Measurements from ENCODE around the gene VPS9D1.

Gene VPS9D1

DNA sequence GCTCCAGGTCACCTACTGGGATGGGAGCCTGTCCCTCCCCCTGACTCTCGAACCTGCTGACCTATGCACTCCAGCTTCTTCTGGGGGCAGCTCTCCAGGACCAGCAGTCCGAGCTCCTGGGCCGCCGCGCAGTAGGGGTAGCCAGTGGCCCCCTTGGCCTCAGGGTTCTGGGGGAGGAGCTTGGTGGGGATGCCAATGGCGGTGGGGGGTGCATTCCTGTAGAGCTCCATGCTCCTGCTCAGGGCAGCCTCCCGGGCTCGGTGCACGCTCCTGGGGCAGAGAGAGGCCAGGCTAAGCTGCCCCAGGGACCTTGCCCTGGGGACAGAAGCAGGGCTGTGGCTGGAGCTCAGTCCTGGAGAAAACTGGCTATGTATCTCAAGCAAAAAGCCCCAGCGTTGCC, 11.5 kb downstream of the VPS9D1 start:
- DNase-seq (ENCODE audit: low spot score) = no peak
- TF ChIP-seq, protein P1, sequence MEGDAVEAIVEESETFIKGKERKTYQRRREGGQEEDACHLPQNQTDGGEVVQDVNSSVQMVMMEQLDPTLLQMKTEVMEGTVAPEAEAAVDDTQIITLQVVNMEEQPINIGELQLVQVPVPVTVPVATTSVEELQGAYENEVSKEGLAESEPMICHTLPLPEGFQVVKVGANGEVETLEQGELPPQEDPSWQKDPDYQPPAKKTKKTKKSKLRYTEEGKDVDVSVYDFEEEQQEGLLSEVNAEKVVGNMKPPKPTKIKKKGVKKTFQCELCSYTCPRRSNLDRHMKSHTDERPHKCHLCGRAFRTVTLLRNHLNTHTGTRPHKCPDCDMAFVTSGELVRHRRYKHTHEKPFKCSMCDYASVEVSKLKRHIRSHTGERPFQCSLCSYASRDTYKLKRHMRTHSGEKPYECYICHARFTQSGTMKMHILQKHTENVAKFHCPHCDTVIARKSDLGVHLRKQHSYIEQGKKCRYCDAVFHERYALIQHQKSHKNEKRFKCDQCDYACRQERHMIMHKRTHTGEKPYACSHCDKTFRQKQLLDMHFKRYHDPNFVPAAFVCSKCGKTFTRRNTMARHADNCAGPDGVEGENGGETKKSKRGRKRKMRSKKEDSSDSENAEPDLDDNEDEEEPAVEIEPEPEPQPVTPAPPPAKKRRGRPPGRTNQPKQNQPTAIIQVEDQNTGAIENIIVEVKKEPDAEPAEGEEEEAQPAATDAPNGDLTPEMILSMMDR (IDR thresholded peaks at IDR 0.05) = no peak
- no peak overlapping the region for H3K27ac ChIP-seq
- no peak overlapping the region for H3K4me3 ChIP-seq

DNA sequence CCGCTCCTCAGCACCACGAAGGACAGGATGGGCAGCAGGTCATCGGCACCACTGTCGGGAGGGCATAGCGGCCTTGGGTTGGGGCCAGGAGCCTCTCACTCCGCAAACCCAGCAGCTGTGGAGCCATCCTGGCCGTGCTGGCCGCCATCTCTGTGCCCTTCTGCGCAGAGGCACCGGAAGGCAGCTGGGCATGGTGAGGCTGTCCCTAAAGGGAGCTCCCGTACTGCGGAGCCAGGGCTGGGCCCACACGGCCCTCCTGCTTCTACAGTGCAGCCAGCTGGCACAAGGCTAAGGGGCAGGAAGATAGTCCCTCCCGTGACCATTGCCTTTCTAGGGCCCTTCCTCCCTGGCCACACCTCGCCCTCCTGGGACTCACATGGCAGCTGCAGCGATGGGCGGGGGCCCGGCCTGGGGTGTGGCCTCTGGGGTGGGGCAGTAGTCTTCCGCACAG, 12.2 kb downstream of the VPS9D1 start:
- Histone ChIP-seq H3K4me3 (no peak overlapping the region), H3K27ac (no peak overlapping the region)
- DNase-seq (ENCODE audit: low spot score) = no peak
- TF ChIP-seq, protein P1 (IDR thresholded peaks at IDR 0.05) = no peak

DNA sequence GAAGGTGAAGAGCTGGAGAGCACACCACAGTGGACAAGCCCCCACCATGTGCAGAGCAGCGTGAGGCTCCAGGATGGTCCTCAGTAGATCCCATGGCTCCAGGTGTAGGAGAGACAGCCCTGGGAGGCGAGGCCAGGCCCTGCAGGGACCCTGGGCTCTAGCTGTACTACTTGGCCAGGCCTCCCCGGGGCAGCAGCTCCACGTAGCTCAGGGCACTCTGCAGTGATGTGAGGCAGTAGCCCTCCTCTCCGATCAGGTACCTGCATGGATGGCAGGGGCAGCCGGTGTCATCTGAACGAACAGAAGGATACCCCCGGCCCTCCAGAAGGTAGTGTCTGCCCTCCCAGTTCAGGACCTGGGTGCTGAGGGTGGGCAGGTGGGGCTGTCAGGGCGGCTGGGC, 13.0 kb downstream of the VPS9D1 start:
- Histone ChIP-seq H3K27ac (no peak overlapping the region), H3K4me3 (no peak overlapping the region)
- no peak for DNase-seq (ENCODE audit: low spot score)
- TF ChIP-seq, protein P1 (IDR thresholded peaks at IDR 0.05) = no peak

DNA sequence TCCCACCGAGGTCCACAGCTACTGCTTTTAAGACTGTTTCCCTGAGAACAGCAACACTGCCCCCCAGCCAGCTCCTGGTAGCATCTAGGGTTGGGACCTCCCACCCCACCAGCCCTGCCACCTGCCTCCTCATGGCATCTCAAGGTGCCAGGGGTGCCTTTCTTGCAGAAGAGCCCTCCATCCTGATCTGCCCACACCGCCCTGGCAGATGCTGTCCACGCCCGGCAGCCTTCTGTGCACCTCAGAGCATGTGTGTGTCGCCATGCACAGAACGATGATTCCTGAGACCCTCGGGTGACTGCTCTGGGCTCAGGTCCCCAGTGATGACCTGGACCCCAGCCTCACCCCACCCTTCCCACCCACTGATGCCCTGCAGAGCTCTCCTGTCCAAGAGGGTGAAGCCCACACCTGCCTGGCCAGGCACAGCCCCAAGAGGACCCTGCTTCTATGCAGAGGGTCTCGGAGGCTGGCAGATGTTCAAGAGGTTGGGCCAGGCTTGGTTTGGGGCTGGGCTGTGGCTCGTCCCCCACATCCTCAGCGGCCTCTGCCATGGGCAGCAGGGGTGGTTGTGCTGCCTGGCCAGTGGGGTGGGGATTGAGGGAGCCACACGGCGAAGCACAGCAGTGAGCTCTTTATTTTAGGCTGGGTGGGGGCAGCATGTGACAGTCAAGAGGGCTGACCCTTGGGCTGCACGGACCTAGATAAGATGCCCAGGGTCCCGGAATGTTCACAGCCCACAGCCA, 14.0 kb downstream of the VPS9D1 start:
- Histone ChIP-seq H3K4me3 (no peak overlapping the region), H3K27ac (no peak overlapping the region)
- DNase-seq (ENCODE audit: low spot score) = no peak
- TF ChIP-seq, protein P1 (IDR thresholded peaks at IDR 0.05) = no peak

DNA sequence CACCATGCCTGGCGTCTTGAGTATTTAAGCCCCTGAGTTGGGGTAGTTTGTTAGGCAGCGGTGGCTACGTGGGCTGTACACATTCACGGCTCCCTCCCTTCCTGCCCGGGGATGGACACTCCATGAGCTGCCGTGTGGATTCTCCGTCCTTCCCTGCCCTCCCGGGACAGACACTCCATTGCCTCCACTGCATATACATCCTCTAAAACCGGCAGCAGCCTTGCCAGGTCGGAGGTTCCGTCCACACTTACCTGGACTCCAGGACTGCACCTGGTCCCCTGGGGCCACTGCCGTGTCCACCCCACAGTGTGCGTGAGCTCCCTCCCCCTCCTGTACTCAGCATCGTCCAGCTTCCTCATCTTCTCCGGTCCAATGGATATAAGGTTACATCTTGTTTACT, 15.7 kb downstream of the VPS9D1 start:
- Histone ChIP-seq H3K4me3 (no peak overlapping the region), H3K27ac (no peak overlapping the region)
- no peak for DNase-seq (ENCODE audit: low spot score)
- TF ChIP-seq, protein P1 (IDR thresholded peaks at IDR 0.05) = no peak

DNA sequence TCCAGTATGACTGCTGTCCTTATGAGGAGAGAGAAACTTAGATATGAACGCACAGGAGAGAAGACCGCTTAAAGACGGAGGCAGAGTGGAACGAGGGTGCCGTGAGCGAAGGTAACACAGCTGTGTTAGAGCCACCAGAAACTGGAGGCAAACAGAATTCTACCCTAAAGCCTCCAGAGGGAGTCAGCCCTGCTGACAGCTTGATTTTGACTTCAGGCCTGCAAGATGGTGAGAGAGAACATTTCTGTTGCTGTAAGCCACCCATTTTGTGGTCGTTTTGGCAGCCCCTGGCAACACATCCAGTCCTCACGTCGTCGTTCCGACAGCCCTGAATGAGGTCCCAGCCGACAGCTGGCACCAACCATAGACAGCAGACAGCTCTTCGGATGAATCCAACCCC, 16.4 kb downstream of the VPS9D1 start:
- Histone ChIP-seq H3K4me3 (no peak overlapping the region), H3K27ac (no peak overlapping the region)
- DNase-seq (ENCODE audit: low spot score) = no peak
- TF ChIP-seq, protein P1 (IDR thresholded peaks at IDR 0.05) = no peak
